OCI-LY3 (cell line): ENCODE results near the gene NEURL2.

Experiments
- H2AFZ ChIP-seq: fragments of 200-600, 300-600 bp; shearing (Covaris generic); 2 replicates; pipeline ENCODE4 v1.6.0; 2014; ENCODE audit warnings: antibody characterized with exemption, low read depth, low read length
- H3K27ac ChIP-seq: fragments of 200-600, 300-600 bp; sonication (generic); 2 replicates; pipeline ENCODE4 v1.5.1; 2014; ENCODE audit warnings: mild to moderate bottlenecking, low read length, moderate library complexity, mixed read lengths
- H3K27me3 ChIP-seq: fragments of 200-600, 300-600 bp; sonication (generic); 2 replicates; pipeline ENCODE4 v1.6.1; 2014; ENCODE audit warnings: low read depth, low read length, mixed read lengths
- H3K36me3 ChIP-seq: fragments of 200-600, 300-600 bp; sonication (generic); replicated peaks from 2 replicates; pipeline ENCODE3; 2014; ENCODE audit warnings: low read depth, low read length, mixed read lengths
- H3K4me1 ChIP-seq: fragments of 300-600, 200-600 bp; sonication (generic); 2 replicates; pipeline ENCODE4 v1.6.1; 2014; ENCODE audit warnings: low read length, mixed read lengths
- H3K4me2 ChIP-seq: fragments of 200-600, 300-600 bp; sonication (generic); 2 replicates; pipeline ENCODE4 v1.6.1; 2014; ENCODE audit warnings: low read length, mixed read lengths
- H3K4me3 ChIP-seq: fragments of 300-600, 200-600 bp; sonication (generic); 2 replicates; pipeline ENCODE4 v1.5.1; 2014; ENCODE audit warnings: antibody characterized with exemption, mild to moderate bottlenecking, low read length, moderate library complexity
- H3K79me2 ChIP-seq: fragments of 300-600, 200-600 bp; shearing (Covaris generic); 2 replicates; pipeline ENCODE4 v1.6.1; 2014; ENCODE audit warnings: mild to moderate bottlenecking, low read length, mixed read lengths
- H3K9ac ChIP-seq: fragments of 300-600, 200-600 bp; shearing (Covaris generic); 2 replicates; pipeline ENCODE4 v1.6.0; 2014; ENCODE audit warnings: mild to moderate bottlenecking, low read length, moderate library complexity
- H3K9me3 ChIP-seq: fragments of 200-600, 300-600 bp; shearing (Covaris generic); 2 replicates; pipeline ENCODE4 v1.6.1; 2014; ENCODE audit warnings: low read length, mixed read lengths; ENCODE audit not compliant: insufficient read depth
- H4K20me1 ChIP-seq: fragments of 200-600, 300-600 bp; sonication (generic); 2 replicates; pipeline ENCODE4 v1.6.1; 2016; ENCODE audit warnings: low read length, mixed read lengths; ENCODE audit not compliant: insufficient read depth
- EZH2phosphoT487 ChIP-seq: fragments of 200-600 bp; shearing (Covaris generic); IDR thresholded peaks from 2 replicates; pipeline ENCODE4 v1.6.1; 2018; ENCODE audit warnings: antibody characterized with exemption, mixed run types, low read depth
- TF ChIP-seq, protein P1 (sequence below): fragments of 200-600, 300-600 bp; sonication (generic); IDR thresholded peaks from 2 replicates; pipeline ENCODE4 v1.5.1; 2014; ENCODE audit warnings: antibody characterized with exemption, low read length, low read depth

NEURL2 gene

DNA sequence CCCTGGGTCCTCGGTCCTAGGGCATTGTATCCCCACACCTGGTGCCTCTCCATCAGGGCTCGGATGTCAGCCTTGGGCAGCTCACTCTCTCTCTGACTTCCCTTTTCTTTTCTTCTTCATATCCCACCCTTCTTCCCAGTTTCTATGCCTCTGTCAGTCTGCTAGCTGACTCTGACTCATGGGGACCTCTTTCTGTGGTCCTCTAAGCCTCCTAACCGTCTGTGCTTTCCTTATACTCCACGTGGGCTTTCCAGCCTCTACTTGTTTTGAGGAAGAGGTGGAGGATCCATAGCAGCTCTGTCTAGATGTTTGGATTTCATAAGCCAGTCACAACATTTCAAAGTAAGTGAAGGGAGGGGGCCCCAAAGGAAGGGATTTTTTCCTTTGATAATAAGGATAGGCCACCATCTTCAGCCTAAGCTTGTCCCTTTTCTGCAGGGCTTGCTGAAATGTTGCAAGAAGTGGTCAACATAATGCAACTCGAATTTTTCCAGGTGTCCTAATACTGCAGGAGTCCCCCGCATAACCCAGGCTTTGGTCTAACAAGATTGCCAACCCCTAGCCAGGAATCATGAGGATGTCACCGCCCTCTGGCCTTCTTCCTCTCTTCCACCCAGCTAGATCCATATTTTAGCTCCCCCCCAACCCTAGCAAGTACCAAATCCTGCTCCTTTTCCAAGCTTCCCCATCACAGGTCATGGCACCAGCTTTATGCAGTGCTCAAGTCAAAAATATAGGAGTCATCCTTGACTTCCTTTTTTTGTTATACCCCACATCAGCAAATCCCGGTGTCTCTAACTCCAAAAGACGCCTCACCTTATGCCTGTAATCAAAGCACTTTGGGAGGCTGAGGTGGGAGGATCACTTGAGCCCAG is 29.7 kb upstream of the NEURL2 start:
- no peaks in the 10 kb centered on the region for H4K20me1 ChIP-seq
- no peak overlapping the region for H3K27ac ChIP-seq
- H2AFZ ChIP-seq, result no peak overlapping the region
- no peak overlapping the region for H3K4me2 ChIP-seq
- no peaks in the 10 kb centered on the region for H3K36me3 ChIP-seq
- H3K4me1 ChIP-seq, result no peaks in the 10 kb centered on the region
- H3K9me3 ChIP-seq, result no peaks in the 10 kb centered on the region
- no peak overlapping the region for H3K9ac ChIP-seq
- H3K27me3 ChIP-seq, result peaks cover 8% of the 10 kb centered on the region; the same call in 1 of the 2 replicates
- no peaks in the 10 kb centered on the region for H3K79me2 ChIP-seq
- no peak overlapping the region for H3K4me3 ChIP-seq
- no peak for TF ChIP-seq EZH2phosphoT487
- TF ChIP-seq, protein P1, sequence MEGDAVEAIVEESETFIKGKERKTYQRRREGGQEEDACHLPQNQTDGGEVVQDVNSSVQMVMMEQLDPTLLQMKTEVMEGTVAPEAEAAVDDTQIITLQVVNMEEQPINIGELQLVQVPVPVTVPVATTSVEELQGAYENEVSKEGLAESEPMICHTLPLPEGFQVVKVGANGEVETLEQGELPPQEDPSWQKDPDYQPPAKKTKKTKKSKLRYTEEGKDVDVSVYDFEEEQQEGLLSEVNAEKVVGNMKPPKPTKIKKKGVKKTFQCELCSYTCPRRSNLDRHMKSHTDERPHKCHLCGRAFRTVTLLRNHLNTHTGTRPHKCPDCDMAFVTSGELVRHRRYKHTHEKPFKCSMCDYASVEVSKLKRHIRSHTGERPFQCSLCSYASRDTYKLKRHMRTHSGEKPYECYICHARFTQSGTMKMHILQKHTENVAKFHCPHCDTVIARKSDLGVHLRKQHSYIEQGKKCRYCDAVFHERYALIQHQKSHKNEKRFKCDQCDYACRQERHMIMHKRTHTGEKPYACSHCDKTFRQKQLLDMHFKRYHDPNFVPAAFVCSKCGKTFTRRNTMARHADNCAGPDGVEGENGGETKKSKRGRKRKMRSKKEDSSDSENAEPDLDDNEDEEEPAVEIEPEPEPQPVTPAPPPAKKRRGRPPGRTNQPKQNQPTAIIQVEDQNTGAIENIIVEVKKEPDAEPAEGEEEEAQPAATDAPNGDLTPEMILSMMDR, result no peak

DNA sequence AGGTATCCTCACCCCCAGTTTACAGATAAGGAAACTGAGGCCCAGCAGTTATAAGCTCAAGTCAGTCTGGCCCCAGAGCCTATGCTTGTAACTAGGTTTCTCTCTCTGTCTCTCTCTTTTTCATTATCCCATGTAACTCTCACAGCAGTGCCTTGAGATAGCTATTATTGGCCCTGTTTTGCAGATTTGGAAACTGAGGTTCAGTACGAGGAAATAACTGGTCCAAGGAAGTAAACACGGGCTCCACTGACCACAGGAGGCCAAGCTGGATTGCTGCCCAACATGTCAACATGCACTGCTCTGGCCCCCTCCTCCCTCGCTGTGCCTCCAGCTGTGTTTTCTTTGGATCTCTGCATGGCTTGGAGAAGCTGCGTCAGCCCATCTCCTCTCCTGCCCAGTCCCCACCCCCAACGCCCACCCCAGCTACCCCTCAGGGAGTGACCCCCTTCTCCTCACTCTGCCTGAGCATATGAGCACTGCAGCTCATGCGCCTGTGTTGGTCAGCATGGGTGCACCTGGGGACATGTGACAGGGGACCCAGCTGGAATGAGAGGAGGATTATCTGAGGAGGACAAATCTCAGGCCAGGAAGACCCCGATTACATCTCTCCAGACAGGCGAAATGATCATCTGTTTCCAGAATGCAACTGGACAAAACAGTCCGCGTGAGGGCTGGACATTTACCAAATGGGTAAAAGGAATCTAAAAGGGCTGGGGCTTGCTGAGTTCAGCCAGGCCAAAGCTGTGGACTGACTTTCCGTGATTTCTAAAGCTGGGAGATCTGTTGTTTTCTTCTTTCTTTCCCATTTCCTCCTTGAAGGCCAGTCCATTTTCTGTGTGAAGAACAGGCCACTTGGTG is 28.8 kb upstream of the NEURL2 start:
- H3K4me2 ChIP-seq, result no peak overlapping the region
- no peak overlapping the region for H3K9ac ChIP-seq
- H2AFZ ChIP-seq, result no peak overlapping the region
- peaks cover 8% of the 10 kb centered on the region; the same call in 1 of the 2 replicates for H3K27me3 ChIP-seq
- H3K36me3 ChIP-seq, result no peaks in the 10 kb centered on the region
- no peaks in the 10 kb centered on the region for H3K9me3 ChIP-seq
- H3K79me2 ChIP-seq, result no peaks in the 10 kb centered on the region
- no peak overlapping the region for H3K27ac ChIP-seq
- TF ChIP-seq, protein P1, result no peak
- no peak for TF ChIP-seq EZH2phosphoT487
- H3K4me1 ChIP-seq, result no peaks in the 10 kb centered on the region
- H3K4me3 ChIP-seq, result no peak overlapping the region
- H4K20me1 ChIP-seq, result no peaks in the 10 kb centered on the region

DNA sequence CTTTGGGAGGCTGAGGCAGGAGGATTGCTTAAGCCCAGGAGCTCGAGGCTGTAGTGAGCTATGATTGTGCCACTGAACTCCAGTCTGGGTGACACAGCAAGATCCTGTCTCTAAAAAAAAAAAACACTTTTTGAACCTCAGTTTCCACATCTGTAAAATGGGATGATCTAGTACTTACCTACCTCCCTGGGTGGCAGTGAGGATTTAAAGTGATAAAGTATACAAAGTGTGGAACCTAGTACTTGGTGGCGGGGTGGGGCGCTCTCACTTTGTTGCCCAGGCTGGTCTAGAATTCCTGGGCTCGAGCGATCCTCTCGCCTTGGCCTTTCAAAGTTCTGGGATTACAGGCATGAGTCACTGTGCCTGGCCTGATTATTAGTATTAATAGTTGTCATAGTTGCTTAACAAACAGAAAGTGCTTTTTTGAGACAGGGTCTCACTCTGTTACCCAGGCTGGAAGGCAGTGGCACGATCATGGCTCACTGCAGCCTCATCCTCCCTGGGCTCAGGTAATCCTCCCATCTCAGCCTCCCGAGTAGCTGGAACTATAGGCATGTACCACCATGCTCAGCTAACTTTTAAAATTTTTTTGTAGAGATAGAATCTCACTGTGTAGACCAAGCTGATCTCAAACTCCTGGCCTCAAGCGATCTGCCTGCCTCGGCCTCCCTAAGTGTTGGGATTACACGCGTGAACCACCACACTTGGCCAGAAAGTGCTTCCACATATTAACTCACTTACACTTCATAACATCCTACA is 27.9 kb upstream of the NEURL2 start:
- Histone ChIP-seq H3K4me1 (peaks cover 7% of the 10 kb centered on the region), H3K27me3 (peaks cover 8% of the 10 kb centered on the region; the same call in 1 of the 2 replicates), H3K36me3 (no peaks in the 10 kb centered on the region), H3K79me2 (no peaks in the 10 kb centered on the region), H3K27ac (no peak overlapping the region), H3K9ac (no peak overlapping the region), H4K20me1 (no peaks in the 10 kb centered on the region), H3K9me3 (no peaks in the 10 kb centered on the region), H2AFZ (no peak overlapping the region), H3K4me3 (no peak overlapping the region), H3K4me2 (no peak overlapping the region)
- TF ChIP-seq, protein P1, result no peak
- TF ChIP-seq EZH2phosphoT487, result no peak
